HUES48 (cell line): Measurements from ENCODE around the gene KCMF1.
"Not testable (repeated sequence)": the region's sequence is repeated elsewhere in the genome, so short reads cannot be mapped to it uniquely, and the experiment has no call there.

Source experiments
- H3K27ac ChIP-seq: one replicate; pipeline ENCODE4 v1.7.0; 2013; ENCODE audit warnings: low read depth, low read length, inconsistent platforms
- H3K27me3 ChIP-seq: 2 replicates; pipeline ENCODE4 v1.6.1; 2013; ENCODE audit warnings: mild to moderate bottlenecking, low read length; ENCODE audit not compliant: control insufficient read depth, insufficient read depth
- H3K36me3 ChIP-seq: 2 replicates; pipeline ENCODE4 v1.6.1; 2013; ENCODE audit warnings: low read length; ENCODE audit not compliant: control insufficient read depth, insufficient read depth
- H3K4me1 ChIP-seq: 2 replicates; pipeline ENCODE4 v1.6.1; 2013; ENCODE audit warnings: mild to moderate bottlenecking, low read length; ENCODE audit not compliant: control insufficient read depth, insufficient read depth
- H3K4me3 ChIP-seq: 2 replicates; pipeline ENCODE4 v1.5.1; 2013; ENCODE audit warnings: mild to moderate bottlenecking, low read depth, low read length
- H3K9ac ChIP-seq: 2 replicates; pipeline ENCODE4 v1.6.1; 2013; ENCODE audit warnings: mild to moderate bottlenecking, low read depth, low read length, moderate library complexity
- H3K9me3 ChIP-seq: 2 replicates; pipeline ENCODE4 v1.6.1; 2013; ENCODE audit warnings: low read length; ENCODE audit not compliant: control insufficient read depth, insufficient read depth

Gene KCMF1

DNA sequence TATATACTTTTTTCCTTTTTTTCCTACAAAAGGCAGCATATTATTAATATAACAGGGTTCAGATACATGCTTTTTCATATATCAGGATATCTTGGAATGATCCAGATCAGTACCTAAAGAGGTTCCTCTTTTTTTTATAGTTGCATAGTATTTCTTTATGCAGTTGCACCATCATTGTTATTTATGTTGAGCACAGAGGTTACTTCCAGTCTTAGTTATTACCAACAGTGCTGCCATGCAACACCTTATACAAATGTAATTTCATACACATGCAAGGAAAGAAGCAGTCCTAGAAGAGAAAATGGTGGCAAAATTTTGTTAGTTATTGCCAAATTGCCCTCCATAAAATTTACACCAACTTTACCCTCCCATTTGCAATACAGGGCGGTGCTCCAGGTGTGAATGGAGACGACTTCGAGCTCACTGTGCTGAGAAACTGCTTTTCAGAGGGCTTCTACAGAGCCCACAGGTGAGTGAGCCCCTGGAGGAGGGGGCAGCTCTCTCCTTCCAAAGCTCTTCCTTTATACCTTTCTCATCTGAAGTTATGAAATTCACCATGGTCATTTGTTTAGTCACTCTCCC lies 30.0 kb upstream of the KCMF1 start:
- H3K4me1 ChIP-seq, result peaks cover 17% of the 10 kb centered on the region

DNA sequence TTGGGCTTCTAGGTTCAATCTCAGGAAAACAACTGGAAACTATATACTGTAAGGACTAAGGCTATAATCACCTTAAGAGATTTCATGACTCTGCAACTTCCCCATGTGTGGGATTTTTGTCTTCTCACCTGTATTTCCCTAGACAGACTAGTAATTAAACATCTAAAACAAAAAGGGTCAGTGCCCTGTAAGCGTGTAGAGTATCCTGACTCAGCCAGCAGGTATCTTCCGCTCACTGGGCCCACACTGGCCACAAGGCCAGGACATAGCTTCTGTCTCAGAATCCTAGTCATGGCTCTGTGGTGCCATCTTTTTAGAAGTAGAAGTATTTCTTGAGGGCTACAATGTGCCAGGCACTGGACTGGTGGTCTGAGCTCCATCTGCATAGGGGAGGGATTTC lies 28.8 kb upstream of the KCMF1 start:
- peaks cover 22% of the 10 kb centered on the region for H3K4me1 ChIP-seq
- no peak overlapping the region for H3K27ac ChIP-seq
- H3K27me3 ChIP-seq, result no peaks in the 10 kb centered on the region

More for the DNA sequence above, 30.0 kb upstream of the KCMF1 start:
- Histone ChIP-seq H3K27ac (no peak overlapping the region), H3K27me3 (no peaks in the 10 kb centered on the region), H3K36me3 (no peaks in the 10 kb centered on the region), H3K9me3 (no peaks in the 10 kb centered on the region), H3K9ac (no peak overlapping the region), H3K4me3 (no peak overlapping the region)

DNA sequence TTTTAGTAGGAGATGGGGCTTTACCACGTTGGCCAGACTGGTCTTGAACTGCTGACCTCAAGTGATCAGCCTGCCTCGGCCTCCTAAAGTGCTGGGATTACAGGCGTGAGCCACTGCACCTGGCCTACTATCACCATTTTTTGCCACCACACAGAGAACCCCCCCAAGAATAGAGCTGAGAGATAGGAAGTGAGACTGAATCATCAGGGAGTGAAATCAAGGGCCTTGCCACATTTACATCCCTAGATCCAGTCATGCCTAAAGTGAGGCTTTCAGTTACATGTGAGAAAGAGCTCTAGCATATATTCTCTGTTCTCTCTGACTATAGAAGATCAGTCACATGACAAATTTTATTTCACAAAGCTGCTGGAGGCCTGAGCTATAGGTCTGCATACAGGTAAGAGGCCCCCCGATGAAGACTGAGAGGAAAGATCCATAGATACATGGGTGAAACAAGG lies 28.0 kb upstream of the KCMF1 start:
- H3K27ac ChIP-seq, result no peak overlapping the region
- H3K4me3 ChIP-seq, result no peak overlapping the region
- peaks cover 22% of the 10 kb centered on the region for H3K4me1 ChIP-seq
- H3K27me3 ChIP-seq, result no peaks in the 10 kb centered on the region
- H3K9ac ChIP-seq, result no peak overlapping the region
- no peaks in the 10 kb centered on the region for H3K36me3 ChIP-seq
- H3K9me3 ChIP-seq, result no peaks in the 10 kb centered on the region

More for the DNA sequence above, 28.8 kb upstream of the KCMF1 start:
- Histone ChIP-seq H3K4me3 (no peak overlapping the region), H3K9me3 (no peaks in the 10 kb centered on the region), H3K36me3 (no peaks in the 10 kb centered on the region), H3K9ac (no peak overlapping the region)

DNA sequence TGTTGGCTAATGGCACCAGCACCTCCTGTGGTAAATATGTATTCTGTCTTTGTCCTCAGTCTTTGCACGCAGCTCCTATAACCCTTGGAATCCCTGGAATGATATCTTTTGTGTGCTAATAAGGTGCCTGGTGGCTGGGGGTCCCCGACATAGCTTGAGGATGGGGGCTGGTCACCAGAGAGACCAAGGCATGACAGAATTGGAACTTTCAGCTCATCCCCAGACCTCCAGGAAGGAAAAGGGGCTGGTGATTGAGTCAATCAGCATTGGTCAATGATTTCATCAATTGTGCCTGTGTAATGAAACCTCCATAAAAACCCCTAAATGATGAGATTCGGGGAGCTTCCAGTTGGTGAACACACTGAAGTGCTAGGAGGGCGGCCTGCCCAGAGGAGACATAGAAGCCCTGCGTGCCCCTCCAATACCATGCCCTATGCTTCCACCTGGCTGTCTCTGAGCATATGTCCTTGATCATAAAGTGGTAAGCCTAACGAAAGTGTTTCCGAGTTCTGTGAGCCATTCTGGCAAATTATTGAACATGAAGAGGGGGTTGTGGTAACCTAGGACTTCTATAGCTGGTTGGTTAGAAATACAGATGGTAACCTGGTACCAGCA lies 26.6 kb upstream of the KCMF1 start:
- Histone ChIP-seq H3K4me1 (peaks cover 22% of the 10 kb centered on the region), H3K27ac (no peak overlapping the region), H3K9ac (no peak overlapping the region), H3K9me3 (no peaks in the 10 kb centered on the region), H3K4me3 (no peak overlapping the region), H3K36me3 (no peaks in the 10 kb centered on the region), H3K27me3 (no peaks in the 10 kb centered on the region)

DNA sequence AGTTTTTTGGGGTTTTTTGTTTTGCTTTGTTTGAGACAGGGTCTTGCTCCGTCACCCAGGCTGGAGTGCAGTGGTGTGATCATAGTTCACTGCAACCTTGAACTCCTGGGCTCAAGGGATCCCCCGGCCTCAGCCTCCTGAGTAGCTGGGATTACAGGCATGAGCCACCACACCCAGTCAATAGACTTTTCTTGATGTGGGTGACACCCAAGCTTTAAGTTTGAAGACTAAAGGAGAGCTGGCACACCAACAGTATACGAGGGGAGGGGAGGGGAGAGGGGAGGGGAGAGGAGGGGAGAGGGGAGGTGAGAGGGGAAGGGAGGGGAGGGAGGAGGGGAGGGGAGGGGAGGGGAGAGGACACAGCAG lies 25.1 kb upstream of the KCMF1 start:
- not testable (repeated sequence) for H3K9me3 ChIP-seq, H3K27ac ChIP-seq, H3K36me3 ChIP-seq, H3K9ac ChIP-seq, H3K4me3 ChIP-seq, H3K27me3 ChIP-seq
- H3K4me1 ChIP-seq, result peaks cover 10% of the 10 kb centered on the region

DNA sequence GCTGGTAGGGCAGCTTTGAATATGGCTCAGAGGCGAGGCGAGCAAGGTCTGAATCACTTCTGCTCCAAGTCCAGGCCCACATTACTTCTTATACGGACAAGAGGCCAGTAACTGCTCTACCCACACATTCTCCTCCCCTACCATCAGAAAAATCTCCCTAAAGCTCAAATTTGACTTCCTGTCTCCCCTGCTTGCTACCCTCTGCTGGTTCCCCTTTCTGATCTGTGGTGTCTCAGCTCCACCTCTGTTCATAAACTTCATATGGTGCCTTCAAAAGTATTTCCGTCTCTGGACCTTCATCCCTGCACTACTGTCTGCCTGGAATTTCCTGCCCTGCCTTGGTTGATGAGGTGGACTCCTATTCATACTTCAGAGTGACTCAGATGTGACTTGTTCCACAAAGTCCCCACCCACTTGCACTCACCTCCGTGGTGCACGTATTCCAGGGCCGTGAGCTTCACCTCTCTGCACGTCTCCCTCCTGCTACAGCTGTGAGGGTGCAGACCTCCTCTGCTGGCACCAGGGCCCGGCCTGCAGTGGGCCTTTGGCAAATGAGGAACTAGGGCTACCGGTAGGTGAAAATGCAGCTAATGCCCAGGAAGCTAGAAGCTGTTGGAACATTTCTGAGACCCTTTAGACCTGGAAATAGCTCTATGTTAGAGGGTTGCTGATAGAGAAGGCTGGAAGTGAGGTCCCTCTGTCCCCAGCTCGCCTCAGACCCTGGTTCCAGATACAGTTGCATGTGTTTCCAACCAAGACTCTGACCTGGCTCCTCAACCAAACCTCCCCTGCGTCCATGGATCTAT lies 24.6 kb upstream of the KCMF1 start:
- no peaks in the 10 kb centered on the region for H3K36me3 ChIP-seq
- no peak overlapping the region for H3K9ac ChIP-seq
- H3K4me3 ChIP-seq, result no peak overlapping the region
- peaks cover 6% of the 10 kb centered on the region for H3K4me1 ChIP-seq
- no peaks in the 10 kb centered on the region for H3K27me3 ChIP-seq
- peak overlapping the region; percentile 8 for H3K27ac ChIP-seq
- no peaks in the 10 kb centered on the region for H3K9me3 ChIP-seq

DNA sequence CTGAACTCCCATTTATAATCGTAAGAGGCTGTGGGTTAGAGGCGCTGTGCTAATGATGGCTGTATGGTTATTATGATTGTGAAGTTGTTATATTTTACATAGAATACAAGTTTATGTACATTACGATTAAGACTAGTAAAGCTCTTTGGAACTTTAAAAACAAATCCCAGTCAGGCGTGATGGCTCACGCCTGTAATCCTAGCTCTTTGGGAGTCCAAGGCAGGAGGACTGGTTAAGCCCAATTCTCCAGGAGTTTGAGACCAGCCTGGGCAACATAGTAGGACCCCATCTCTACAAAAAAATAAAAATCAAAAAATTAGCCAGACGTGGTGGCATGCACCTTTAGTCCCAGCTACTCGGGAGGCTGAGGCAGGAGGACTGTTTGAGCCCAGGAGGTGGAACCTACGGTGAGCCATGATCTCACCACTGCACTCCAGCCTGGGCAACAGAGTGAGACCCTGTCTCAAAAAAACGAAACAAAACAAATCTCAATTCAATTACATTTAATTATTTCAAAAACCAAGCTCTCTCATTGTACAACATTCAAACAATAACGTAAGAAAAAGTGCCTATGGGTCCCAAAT lies 23.9 kb upstream of the KCMF1 start:
- H3K27me3 ChIP-seq, result no peaks in the 10 kb centered on the region
- no peak overlapping the region for H3K27ac ChIP-seq
- no peak overlapping the region for H3K4me3 ChIP-seq
- no peaks in the 10 kb centered on the region for H3K36me3 ChIP-seq
- peaks cover 6% of the 10 kb centered on the region for H3K4me1 ChIP-seq
- H3K9ac ChIP-seq, result no peak overlapping the region
- no peaks in the 10 kb centered on the region for H3K9me3 ChIP-seq

DNA sequence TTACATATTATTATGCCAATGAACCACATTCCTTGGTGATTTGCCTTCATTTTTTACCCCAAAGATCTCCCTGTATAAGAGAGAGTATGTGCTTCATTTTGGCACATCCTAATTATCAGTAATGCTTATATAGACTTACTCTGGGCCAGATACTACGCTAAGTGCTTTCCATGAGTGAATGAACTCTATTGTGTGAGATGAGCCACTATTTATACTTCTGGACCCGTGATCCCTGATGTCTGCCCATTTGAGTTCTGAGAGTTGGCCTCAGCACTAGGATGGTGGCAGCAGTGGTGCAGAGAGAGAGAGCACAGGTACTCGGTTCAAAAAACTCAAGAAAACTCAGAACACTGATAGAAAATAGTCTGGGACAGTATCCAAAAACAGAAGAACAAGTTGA lies 17.4 kb upstream of the KCMF1 start:
- Histone ChIP-seq H3K9ac (no peak overlapping the region), H3K4me1 (peaks cover 26% of the 10 kb centered on the region), H3K36me3 (no peaks in the 10 kb centered on the region), H3K4me3 (no peak overlapping the region), H3K27ac (no peak overlapping the region), H3K9me3 (no peaks in the 10 kb centered on the region), H3K27me3 (no peaks in the 10 kb centered on the region)

DNA sequence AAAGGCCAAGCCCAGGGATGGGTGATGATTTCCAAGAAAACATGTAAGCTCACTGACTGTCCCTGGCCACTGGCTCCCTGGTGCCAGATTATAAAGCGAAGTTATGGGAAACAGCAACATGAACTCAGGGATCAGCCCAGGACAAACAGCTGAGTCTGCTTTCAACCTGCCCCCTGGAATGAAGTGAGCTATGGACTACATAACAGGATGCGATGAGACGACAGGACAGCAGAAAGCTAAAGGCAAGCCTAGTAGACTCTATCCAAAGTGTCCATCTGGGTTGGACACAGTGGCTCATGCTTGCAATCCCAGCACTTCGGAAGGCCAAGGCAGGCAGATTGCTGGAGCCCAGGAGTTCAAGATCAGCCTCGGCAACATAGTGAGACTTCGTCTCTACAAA lies 16.6 kb upstream of the KCMF1 start:
- Histone ChIP-seq H3K9ac (no peak overlapping the region), H3K4me3 (no peak overlapping the region), H3K27me3 (no peaks in the 10 kb centered on the region), H3K27ac (no peak overlapping the region), H3K9me3 (no peaks in the 10 kb centered on the region), H3K4me1 (peaks cover 34% of the 10 kb centered on the region), H3K36me3 (no peaks in the 10 kb centered on the region)

DNA sequence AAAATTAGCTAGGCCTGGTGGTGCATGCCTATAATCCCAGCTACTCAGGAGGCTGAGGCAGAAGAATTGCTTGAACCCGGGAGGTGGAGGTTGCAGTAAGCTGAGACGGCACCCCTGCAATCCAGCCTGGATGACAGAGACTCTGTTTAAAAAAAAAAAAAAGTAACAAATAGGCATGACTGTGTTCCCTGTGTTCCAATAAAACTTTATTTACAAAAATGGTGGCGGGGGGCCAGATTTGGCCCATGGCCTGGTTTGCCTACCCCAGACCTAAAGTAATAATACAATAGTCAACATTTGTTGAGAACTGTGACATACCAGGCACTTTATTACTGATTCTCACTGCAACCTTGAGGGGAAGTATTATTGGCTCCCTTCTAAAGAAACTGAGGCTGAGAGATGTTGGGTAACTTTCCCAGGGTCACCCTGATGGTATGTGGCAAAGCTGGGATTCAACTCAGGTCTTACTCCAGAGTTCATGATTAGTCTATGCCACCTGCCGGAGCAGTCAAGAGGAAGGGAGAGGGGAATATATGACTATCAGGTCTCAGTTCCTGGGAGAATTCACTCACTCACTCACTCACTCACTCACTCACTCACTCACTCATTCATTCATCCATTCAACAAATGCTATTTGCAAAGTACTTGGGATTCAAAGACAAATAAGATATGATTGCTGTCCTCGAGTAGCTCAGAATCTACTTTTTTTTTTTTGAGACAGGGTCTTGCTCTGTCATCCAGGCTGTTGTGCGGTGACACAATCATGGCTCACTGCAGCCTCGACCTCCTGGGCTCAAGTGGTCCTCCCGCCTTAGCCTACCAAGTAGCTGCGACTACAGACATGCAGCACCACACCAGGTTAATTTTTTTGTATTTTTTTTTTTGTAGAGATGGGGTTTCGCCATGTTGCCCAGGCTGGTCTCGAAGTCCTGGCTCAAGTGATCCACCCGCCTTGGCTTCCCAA lies 14.3 kb upstream of the KCMF1 start:
- Histone ChIP-seq H3K27me3 (no peaks in the 10 kb centered on the region), H3K4me3 (no peak overlapping the region), H3K9ac (no peak overlapping the region), H3K36me3 (peaks cover 4% of the 10 kb centered on the region; the same call in 1 of the 2 replicates), H3K4me1 (peaks cover 42% of the 10 kb centered on the region), H3K9me3 (no peaks in the 10 kb centered on the region), H3K27ac (peak overlapping the region; percentile 100)
